PC-3 (cell line): ENCODE measurements around the gene STK24. TPM values are rescaled to one million over a fixed set of nuclear protein-coding genes. Genes with fewer than 3 reads are reported as not detected.

Experiments used
- ATAC-seq: fragments of 200-7000 bp; cut with Tn5 transposase; 2 replicates; pipeline ENCODE4 v1.9.1; 2020; ENCODE audit warnings: mild to moderate bottlenecking, moderate library complexity
- BruUV-seq: library from RNA; stranded (reverse); fragments of 400-500 nt; replicated peaks from 2 replicates; lab custom pipeline; 2021; lab: Mats Ljungman, UMichigan
- CTCF ChIA-PET: fragments of 300-600 bp; sonication (Branson Sonifier 250); formaldehyde crosslinking; loops from one replicate; lab custom pipeline; 2022; ENCODE audit warnings: antibody characterized with exemption; lab: Charles Lee
- POLR2A ChIA-PET: fragments of 300-600 bp; sonication (Branson Sonifier 250); formaldehyde crosslinking; loops from one replicate; lab custom pipeline; 2022; ENCODE audit warnings: antibody characterized with exemption; ENCODE audit not compliant: unreplicated experiment; lab: Charles Lee
- DNase-seq: peaks from one replicate; pipeline ENCODE4 v3.0.0-alpha.2; 2015
- H2AFZ ChIP-seq: fragments of 300-600 bp; sonication (generic); 2 replicates; pipeline ENCODE4 v1.6.0; 2016; ENCODE audit warnings: antibody characterized with exemption, low read length
- H3F3A ChIP-seq: fragments of 300-600 bp; sonication (generic); one replicate; pipeline ENCODE4 v1.6.0; 2017; ENCODE audit warnings: antibody characterized with exemption, low read length, control low read depth, mild to moderate bottlenecking; ENCODE audit not compliant: unreplicated experiment
- H3K27ac ChIP-seq: fragments of 300-600 bp; sonication (generic); 2 replicates; pipeline ENCODE4 v1.5.1; 2016; ENCODE audit warnings: mild to moderate bottlenecking, low read length
- H3K27me3 ChIP-seq: fragments of 300-600 bp; sonication (generic); 2 replicates; pipeline ENCODE4 v1.6.1; 2016; ENCODE audit warnings: low read length, mixed read lengths
- H3K36me3 ChIP-seq: fragments of 300-600 bp; sonication (generic); 2 replicates; pipeline ENCODE4 v1.6.1; 2016; ENCODE audit warnings: low read depth, mixed run types, low read length, mixed read lengths
- H3K4me1 ChIP-seq: fragments of 300-600 bp; sonication (generic); 2 replicates; pipeline ENCODE4 v1.5.1; 2016; ENCODE audit warnings: low read length; ENCODE audit not compliant: insufficient read depth
- H3K4me2 ChIP-seq: fragments of 300-600 bp; sonication (generic); 2 replicates; pipeline ENCODE4 v1.6.0; 2016; ENCODE audit warnings: low read length
- H3K4me3 ChIP-seq: fragments of 300-600 bp; sonication (generic); 2 replicates; pipeline ENCODE4 v1.5.1; 2016; ENCODE audit warnings: mild to moderate bottlenecking, low read length, mixed read lengths
- H3K79me2 ChIP-seq: fragments of 300-600 bp; sonication (generic); 2 replicates; pipeline ENCODE4 v1.6.1; 2017; ENCODE audit warnings: low read length, mixed read lengths
- H3K9ac ChIP-seq: fragments of 300-600 bp; sonication (generic); 2 replicates; pipeline ENCODE4 v1.6.0; 2016; ENCODE audit warnings: mild to moderate bottlenecking, low read length
- H3K9me2 ChIP-seq: fragments of 300-600 bp; sonication (generic); replicated peaks from 2 replicates; pipeline ENCODE4 v1.6.1; 2016; ENCODE audit warnings: mixed run types, low read length, mixed read lengths
- H3K9me3 ChIP-seq: fragments of 300-600 bp; sonication (generic); 2 replicates; pipeline ENCODE4 v1.6.1; 2016; ENCODE audit warnings: low read length, mixed read lengths
- H4K20me1 ChIP-seq: fragments of 300-600 bp; sonication (generic); 2 replicates; pipeline ENCODE4 v1.6.1; 2016; ENCODE audit warnings: low read length, mixed read lengths
- CTCF ChIP-seq: fragments of 300-600 bp; sonication (generic); conservative IDR thresholded peaks from 2 replicates; pipeline ENCODE4 v1.5.1; 2017; ENCODE audit warnings: antibody characterized with exemption, low read depth, mild to moderate bottlenecking, low read length
- EZH2 ChIP-seq: fragments of 300-600 bp; sonication (generic); IDR thresholded peaks from one replicate; pipeline ENCODE4 v1.6.1; 2017; ENCODE audit warnings: antibody characterized with exemption, mild to moderate bottlenecking, low read length; ENCODE audit not compliant: unreplicated experiment
- EZH2phosphoT487 ChIP-seq: fragments of 300-600 bp; sonication (generic); IDR thresholded peaks from 2 replicates; pipeline ENCODE4 v1.6.1; 2018; ENCODE audit warnings: mild to moderate bottlenecking, antibody characterized with exemption, low read length, borderline replicate concordance
- intact Hi-C: fragments of 100-400 bp; cut with micrococcal nuclease; formaldehyde crosslinking; loops from 2 replicates; pipeline ENCODE4 v1.9.0; 2023
- total RNA-seq: library from RNA; depleted of rRNA; stranded (reverse); fragments of >200 nt; gene quantifications from 2 replicates; pipeline ENCODE4 v1.2.3, GENCODE V29; 2014

STK24 gene
- total RNA-seq, 1 experiment from 2014 or later: 52.4 TPM

- peaks cover 53% of the 10 kb centered on the region for H3K79me2 ChIP-seq
- H3K9me2 ChIP-seq: no peaks in the 10 kb centered on the region
- peak overlapping the region; percentile 96; the same call in 1 of the 2 replicates for H3K27ac ChIP-seq
- H3K4me3 ChIP-seq: no peak overlapping the region
- ATAC-seq (no peak), DNase-seq (no peak)
- peaks cover 21% of the 10 kb centered on the region for H3K36me3 ChIP-seq
- intact Hi-C loops: no loop called here
- H3K27me3 ChIP-seq: no peaks in the 10 kb centered on the region
- ChIA-PET CTCF (no interaction called here), POLR2A (no interaction called here)
- H4K20me1 ChIP-seq: no peaks in the 10 kb centered on the region
- no peak overlapping the region for H2AFZ ChIP-seq
- no peak for TF ChIP-seq EZH2phosphoT487
- no peaks in the 10 kb centered on the region for H3K9me3 ChIP-seq
- BruUV-seq: no TSS peak
- H3F3A ChIP-seq: peaks cover 4% of the 10 kb centered on the region
- no peak overlapping the region for H3K4me2 ChIP-seq
- peaks cover 32% of the 10 kb centered on the region for H3K4me1 ChIP-seq
- no peak overlapping the region for H3K9ac ChIP-seq
Measured at GRCh38 chr13:98474761-98475160, 102.1 kb downstream of the STK24 start.

- CTCF ChIA-PET: no interaction called here
- no peak for ATAC-seq
Measured at GRCh38 chr13:98474292-98474691, 102.6 kb downstream of the STK24 start.

GRCh38 chr13:98473788-98474144 lies 103.1 kb downstream of the STK24 start:
- Histone ChIP-seq H3K4me3 (no peak overlapping the region), H3K27me3 (no peaks in the 10 kb centered on the region), H3K9me2 (no peaks in the 10 kb centered on the region), H3K79me2 (peaks cover 43% of the 10 kb centered on the region), H3K4me1 (peaks cover 32% of the 10 kb centered on the region), H3K9me3 (no peaks in the 10 kb centered on the region), H3F3A (peaks cover 4% of the 10 kb centered on the region), H3K36me3 (peaks cover 21% of the 10 kb centered on the region), H4K20me1 (no peaks in the 10 kb centered on the region), H3K9ac (no peak overlapping the region), H3K27ac (peak overlapping the region; percentile 30), H3K4me2 (no peak overlapping the region), H2AFZ (no peak overlapping the region)
- intact Hi-C loops: no loop called here
- BruUV-seq: no TSS peak
- ATAC-seq (no peak), DNase-seq (no peak)
- ChIA-PET CTCF (no interaction called here), POLR2A (no interaction called here)
- TF ChIP-seq CTCF (no peak), EZH2phosphoT487 (no peak), EZH2 (no peak)

More at GRCh38 chr13:98474292-98474691, 102.6 kb downstream of the STK24 start:
- H3K36me3 ChIP-seq: peaks cover 21% of the 10 kb centered on the region
- no TSS peak for BruUV-seq
- H3K9me3 ChIP-seq: no peaks in the 10 kb centered on the region
- DNase-seq: no peak
- H4K20me1 ChIP-seq: no peaks in the 10 kb centered on the region
- H3K9me2 ChIP-seq: no peaks in the 10 kb centered on the region
- POLR2A ChIA-PET: no interaction called here
- no peak overlapping the region for H3K4me2 ChIP-seq
- no peak overlapping the region for H3K4me3 ChIP-seq
- TF ChIP-seq EZH2 (no peak), CTCF (no peak), EZH2phosphoT487 (no peak)
- H3K27ac ChIP-seq: no peak overlapping the region
- peaks cover 48% of the 10 kb centered on the region for H3K79me2 ChIP-seq
- intact Hi-C loops: no loop called here
- no peaks in the 10 kb centered on the region for H3K27me3 ChIP-seq
- H3K9ac ChIP-seq: no peak overlapping the region
- peaks cover 4% of the 10 kb centered on the region for H3F3A ChIP-seq
- H2AFZ ChIP-seq: no peak overlapping the region
- H3K4me1 ChIP-seq: peaks cover 32% of the 10 kb centered on the region
